Kidney (tissue), 14 donors: ENCODE data around the gene CLEC16A. TPM values are rescaled to one million over a fixed set of nuclear protein-coding genes. Genes with fewer than 3 reads are reported as not detected.
A peak's percentile ranks its signal among the peaks of the same experiment; 100 is the strongest.

ENCODE experiments used
- DNase-seq, 5 donors: peaks; one replicate each; pipeline ENCODE4 v3.0.0-alpha.2; 2013 to 2020
- FAIRE-seq: peaks from 2 replicates; lab custom pipeline; 2012; peaks lifted over from hg19 to GRCh38; lab: Jason Lieb, UNC
- H3K27ac ChIP-seq, 2 donors: one replicate each; pipeline ENCODE4 v1.7.0; 2013; ENCODE audit warnings: low read depth in 2 of 2, low read length in 2 of 2, inconsistent platforms in 1 of 2
- H3K27me3 ChIP-seq: one replicate; pipeline ENCODE4 v1.7.1; 2013; ENCODE audit warnings: low read length, inconsistent platforms; ENCODE audit not compliant: control insufficient read depth, insufficient read depth
- H3K36me3 ChIP-seq, 3 donors: one replicate each; pipeline versions ENCODE4 v1.7.0 to v1.7.1; 2013; ENCODE audit warnings: low read length in 3 of 3, control low read depth in 1 of 3, inconsistent platforms in 1 of 3; ENCODE audit not compliant: insufficient read depth in 3 of 3, control insufficient read depth in 2 of 3
- H3K4me1 ChIP-seq, 3 donors: one replicate each; pipeline versions ENCODE4 v1.7.0 to v1.7.1; 2013; ENCODE audit warnings: low read length in 3 of 3, inconsistent platforms in 1 of 3, low read depth in 1 of 3; ENCODE audit not compliant: control insufficient read depth in 2 of 3, insufficient read depth in 2 of 3
- H3K4me3 ChIP-seq, 3 donors: one replicate each; pipeline versions ENCODE4 v1.7.0 to v1.8.1; 2013; ENCODE audit warnings: low read length in 3 of 3, control low read depth in 1 of 3, inconsistent platforms in 1 of 3
- H3K9ac ChIP-seq, 3 donors: one replicate each; pipeline versions ENCODE4 v1.7.0 to v1.7.1; 2013; ENCODE audit warnings: low read length in 3 of 3, control low read depth in 1 of 3, inconsistent platforms in 1 of 3
- H3K9me3 ChIP-seq, 3 donors: one replicate each; pipeline versions ENCODE4 v1.7.0 to v1.7.1; 2013; ENCODE audit warnings: low read length in 3 of 3, control low read depth in 1 of 3, inconsistent platforms in 1 of 3; ENCODE audit not compliant: control insufficient read depth in 2 of 3, insufficient read depth in 1 of 3
- intact Hi-C: fragments of 100-400 bp; cut with DNase I; formaldehyde crosslinking; loops from one replicate; pipeline ENCODE4 v1.11.1; 2022
- polyA plus RNA-seq: library from polyadenylated mRNA; stranded (reverse); fragments of 350-450 nt; fragmentation: Illumina TruSeq; extraction: RNeasy Lipid Tissue Mini Kit (QIAGEN cat#74804); gene quantifications from one replicate; pipeline ENCODE4 v1.2.3, GENCODE V29; 2014; ENCODE audit warnings: low read depth, low replicate concordance; ENCODE audit not compliant: insufficient read depth
- total RNA-seq: library from RNA; stranded (reverse); fragmentation: NEBNext Ultra II Directional; extraction: Animal tissue kit (Norgen Biotek cat#: 25700); gene quantifications from one replicate; pipeline ENCODE4 v1.2.1, GENCODE V29; 2021
- TF ChIP-seq, protein P1 (sequence below): IDR thresholded peaks from 3 replicates; pipeline ENCODE4 v1.5.1; 2012; ENCODE audit warnings: mild to moderate bottlenecking, moderate library complexity, borderline replicate concordance; ENCODE audit not compliant: insufficient read depth; ENCODE audit errors: extremely low read depth
- donor health status: control.
- donor health status: control.
- donor health status: control.
- donor health status: control.
- donor health status: control.
- donor health status: DM: yes; HTN: yes; CAD: no.
- donor health status: Normal renal cell carcinoma (clear cell type).

Gene CLEC16A
- total and polyA plus RNA-seq, 2 donors from 2014 or later: 10.8 to 51.9 TPM

DNA sequence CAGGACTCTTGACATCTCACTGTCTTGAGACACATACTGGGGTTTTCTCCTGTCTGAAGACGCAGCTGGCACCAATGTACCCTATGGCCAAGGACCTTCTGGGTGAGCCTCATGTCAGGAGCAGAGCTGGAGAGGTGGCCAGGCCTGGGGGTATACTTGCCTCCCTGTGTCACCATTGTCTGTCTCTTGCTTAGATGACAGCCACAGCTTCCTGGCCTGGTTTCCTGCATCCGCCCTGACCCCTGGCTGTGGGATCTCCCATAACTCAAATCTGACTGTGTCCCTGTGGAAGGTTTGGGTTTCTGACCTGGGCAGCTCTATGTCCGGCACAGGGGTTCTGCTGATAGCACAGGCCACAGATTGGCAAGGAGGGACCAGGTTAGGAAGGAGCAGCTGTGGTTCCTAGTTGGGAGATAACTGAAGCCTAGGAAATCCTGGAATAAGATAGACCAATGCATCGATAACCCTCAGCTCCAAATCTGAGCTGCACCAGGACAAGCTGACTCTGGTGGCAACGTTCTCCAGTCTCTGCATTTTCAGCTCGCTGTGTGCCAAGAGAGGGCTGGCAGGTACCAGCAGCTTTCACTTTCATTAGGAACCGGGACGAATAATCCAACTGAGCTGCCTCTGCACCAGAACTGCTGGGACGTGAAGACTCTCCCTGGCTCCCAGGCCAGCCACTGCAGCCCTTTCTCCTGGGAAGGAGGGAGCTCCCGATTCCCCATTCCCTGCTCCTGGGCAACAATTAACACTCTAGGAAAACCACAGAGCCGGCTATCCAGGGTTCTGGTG, 7.1 kb upstream of the CLEC16A start:
- intact Hi-C loops: no loop called here
- H3K4me3 ChIP-seq: peak overlapping the region in 2 of 3 donors; percentile 38 to 42
- H3K27ac ChIP-seq: peak overlapping the region; percentile 11 to 40
- H3K9ac ChIP-seq: peak overlapping the region in 1 of 3 donors; percentile 63
- peaks cover 0 to 55% (median 39%) of the 10 kb centered on the region in 3 donors for H3K4me1 ChIP-seq
- H3K36me3 ChIP-seq: peaks cover 0 to 8% (median 6%) of the 10 kb centered on the region in 3 donors
- H3K9me3 ChIP-seq: no peaks in the 10 kb centered on the region
- TF ChIP-seq, protein P1, sequence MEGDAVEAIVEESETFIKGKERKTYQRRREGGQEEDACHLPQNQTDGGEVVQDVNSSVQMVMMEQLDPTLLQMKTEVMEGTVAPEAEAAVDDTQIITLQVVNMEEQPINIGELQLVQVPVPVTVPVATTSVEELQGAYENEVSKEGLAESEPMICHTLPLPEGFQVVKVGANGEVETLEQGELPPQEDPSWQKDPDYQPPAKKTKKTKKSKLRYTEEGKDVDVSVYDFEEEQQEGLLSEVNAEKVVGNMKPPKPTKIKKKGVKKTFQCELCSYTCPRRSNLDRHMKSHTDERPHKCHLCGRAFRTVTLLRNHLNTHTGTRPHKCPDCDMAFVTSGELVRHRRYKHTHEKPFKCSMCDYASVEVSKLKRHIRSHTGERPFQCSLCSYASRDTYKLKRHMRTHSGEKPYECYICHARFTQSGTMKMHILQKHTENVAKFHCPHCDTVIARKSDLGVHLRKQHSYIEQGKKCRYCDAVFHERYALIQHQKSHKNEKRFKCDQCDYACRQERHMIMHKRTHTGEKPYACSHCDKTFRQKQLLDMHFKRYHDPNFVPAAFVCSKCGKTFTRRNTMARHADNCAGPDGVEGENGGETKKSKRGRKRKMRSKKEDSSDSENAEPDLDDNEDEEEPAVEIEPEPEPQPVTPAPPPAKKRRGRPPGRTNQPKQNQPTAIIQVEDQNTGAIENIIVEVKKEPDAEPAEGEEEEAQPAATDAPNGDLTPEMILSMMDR: no peak
- H3K27me3 ChIP-seq: no peaks in the 10 kb centered on the region
- DNase-seq (peak in 1 of 5 donors; percentile 66), FAIRE-seq (no peak)

DNA sequence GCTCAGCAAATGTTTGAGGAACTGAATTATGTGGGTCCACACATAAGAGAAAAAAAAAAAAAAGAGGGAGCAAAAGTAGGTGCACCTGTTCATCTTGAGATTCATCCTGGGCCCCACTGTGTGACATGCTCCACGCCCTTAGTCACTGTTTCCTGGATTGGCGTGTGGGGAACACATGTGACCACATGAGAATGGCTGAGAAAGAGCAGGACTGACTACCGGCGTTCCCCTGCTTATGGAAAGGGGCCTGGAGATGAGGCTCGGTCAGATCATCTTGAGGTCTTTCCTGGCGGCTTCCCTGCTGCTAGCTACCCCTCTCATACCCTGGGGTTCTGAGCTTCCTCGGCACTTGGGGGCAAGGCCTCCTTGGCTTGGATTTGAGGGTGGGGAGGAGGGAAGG, 6.0 kb upstream of the CLEC16A start:
- FAIRE-seq: no peak
- no peak overlapping the region for H3K9ac ChIP-seq
- no peaks in the 10 kb centered on the region for H3K9me3 ChIP-seq
- H3K4me3 ChIP-seq: peak overlapping the region in 2 of 3 donors; percentile 7 to 84
- TF ChIP-seq, protein P1: no peak
- H3K4me1 ChIP-seq: peaks cover 0 to 58% (median 43%) of the 10 kb centered on the region in 3 donors
- peak overlapping the region; percentile 30 to 59 for H3K27ac ChIP-seq
- no peak for DNase-seq
- intact Hi-C loops: no loop called here
- H3K36me3 ChIP-seq: peaks cover 0 to 6% (median 3%) of the 10 kb centered on the region in 3 donors
- no peaks in the 10 kb centered on the region for H3K27me3 ChIP-seq

DNA sequence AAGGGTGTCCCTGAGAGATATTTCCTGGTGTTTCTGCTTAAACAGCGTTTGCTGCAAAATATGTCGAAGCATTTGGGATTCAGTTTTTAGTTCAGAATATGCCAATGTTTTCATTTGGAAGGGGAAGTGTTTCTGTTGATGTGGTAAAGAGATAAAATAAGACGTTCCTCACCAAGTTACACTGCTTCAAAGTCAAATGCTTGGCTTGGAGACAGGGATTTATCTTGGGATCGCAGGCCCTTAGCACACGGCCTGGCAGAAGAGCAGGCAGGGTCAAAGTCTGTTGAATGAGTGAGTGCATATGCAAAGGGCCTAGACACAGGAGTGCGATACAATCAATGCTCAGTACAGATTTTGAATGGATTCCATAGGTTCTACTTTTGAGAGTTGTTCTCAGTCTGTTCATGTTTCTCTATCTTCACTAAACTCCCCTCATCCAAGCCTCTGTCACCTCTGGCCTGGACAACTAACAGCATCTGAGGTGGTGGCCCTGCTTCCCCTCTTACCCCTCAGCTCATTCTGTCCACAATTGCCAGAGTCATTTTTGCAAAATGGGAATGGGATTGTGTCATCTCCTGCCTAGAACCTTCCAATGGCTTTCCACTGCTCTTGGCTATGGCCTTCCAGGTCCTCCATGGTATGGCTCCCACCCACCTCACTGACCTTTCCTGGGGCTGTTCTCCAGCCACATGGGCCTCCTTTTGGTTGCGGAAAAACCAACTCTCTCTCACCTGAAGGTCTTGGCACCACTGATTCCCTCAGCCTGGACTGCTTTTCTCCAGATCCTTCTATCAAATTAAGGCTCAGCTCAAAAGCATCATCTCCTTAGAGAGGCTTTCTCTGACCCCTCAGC, 5.3 kb upstream of the CLEC16A start:
- H3K9me3 ChIP-seq: no peaks in the 10 kb centered on the region
- DNase-seq: no peak
- H3K27me3 ChIP-seq: no peaks in the 10 kb centered on the region
- H3K27ac ChIP-seq: peak overlapping the region; percentile 52 to 62
- FAIRE-seq: no peak
- H3K36me3 ChIP-seq: no peaks in the 10 kb centered on the region
- peak overlapping the region in 2 of 3 donors; percentile 48 to 84 for H3K4me3 ChIP-seq
- intact Hi-C loops: no loop called here
- peaks cover 0 to 60% (median 50%) of the 10 kb centered on the region in 3 donors for H3K4me1 ChIP-seq
- no peak overlapping the region for H3K9ac ChIP-seq
- TF ChIP-seq, protein P1: no peak
